Measurements from ENCODE around the gene FHL5.
"Not testable (repeated sequence)": the region's sequence is repeated elsewhere in the genome, so short reads cannot be mapped to it uniquely, and the experiment has no call there.

The FHL5 gene

GRCh38 chr6:96562886-96563285 lies at the start of gene FHL5:
Gene FHL5, plus strand, starts transcription at chr6:96563128. Its CDS starts 40,486 bp downstream, at chr6:96603614.
- no peak for DNase-seq (ENCODE audit: low spot score)

GRCh38 chr6:96520171-96521115 lies 42.5 kb upstream of the FHL5 start:
- DNase-seq (ENCODE audit: low spot score), result no peak

GRCh38 chr6:96521306-96521643 lies 41.7 kb upstream of the FHL5 start:
- DNase-seq (ENCODE audit: low spot score), result no peak

- peak; percentile 92 for DNase-seq (ENCODE audit: low spot score)
Observed at GRCh38 chr6:96521644-96522464, 41.1 kb upstream of the FHL5 start, which contains the start of gene UFL1. Gene UFL1, plus strand, starts transcription at chr6:96521806. Its CDS starts 68 bp downstream, at chr6:96521874.

- peak; percentile 8 for DNase-seq (ENCODE audit: low spot score)
Observed at GRCh38 chr6:96522465-96523009, 40.4 kb upstream of the FHL5 start.

- no peak for DNase-seq (ENCODE audit: low spot score)
Observed at GRCh38 chr6:96528193-96528592, 34.7 kb upstream of the FHL5 start.

- DNase-seq (ENCODE audit: low spot score), result no peak
Observed at GRCh38 chr6:96532399-96532798, 30.5 kb upstream of the FHL5 start.

GRCh38 chr6:96537726-96538125 lies 25.2 kb upstream of the FHL5 start:
- DNase-seq (ENCODE audit: low spot score), result no peak

- peak; percentile 4 for DNase-seq (ENCODE audit: low spot score)
Observed at GRCh38 chr6:96542702-96543101, 20.2 kb upstream of the FHL5 start.

- no peak for DNase-seq (ENCODE audit: low spot score)
Observed at GRCh38 chr6:96545882-96546281, 17.0 kb upstream of the FHL5 start.

GRCh38 chr6:96547654-96548053 lies 15.3 kb upstream of the FHL5 start:
- no peak for DNase-seq (ENCODE audit: low spot score)

- DNase-seq (ENCODE audit: low spot score), result no peak
Observed at GRCh38 chr6:96554558-96554957, 8.4 kb upstream of the FHL5 start.

GRCh38 chr6:96559740-96560139 lies 3.2 kb upstream of the FHL5 start:
- DNase-seq (ENCODE audit: low spot score), result not testable (repeated sequence)

- no peak for DNase-seq (ENCODE audit: low spot score)
Observed at GRCh38 chr6:96563853-96564252, 925 bp downstream of the FHL5 start.

GRCh38 chr6:96570053-96570452 lies 7.1 kb downstream of the FHL5 start:
- no peak for DNase-seq (ENCODE audit: low spot score)

- DNase-seq (ENCODE audit: low spot score), result no peak
Observed at GRCh38 chr6:96571551-96571950, 8.6 kb downstream of the FHL5 start.

GRCh38 chr6:96575359-96575758 lies 12.4 kb downstream of the FHL5 start:
- no peak for DNase-seq (ENCODE audit: low spot score)

- DNase-seq (ENCODE audit: low spot score), result no peak
Observed at GRCh38 chr6:96576221-96576620, 13.3 kb downstream of the FHL5 start.

- DNase-seq (ENCODE audit: low spot score), result no peak
Observed at GRCh38 chr6:96582021-96582420, 19.1 kb downstream of the FHL5 start.

GRCh38 chr6:96582436-96582835 lies 19.5 kb downstream of the FHL5 start:
- no peak for DNase-seq (ENCODE audit: low spot score)

- DNase-seq (ENCODE audit: low spot score), result no peak
Observed at GRCh38 chr6:96604420-96604819, 41.5 kb downstream of the FHL5 start.

- DNase-seq (ENCODE audit: low spot score), result no peak
Observed at GRCh38 chr6:96608074-96608473, 45.1 kb downstream of the FHL5 start.

GRCh38 chr6:96610019-96610418 lies 47.1 kb downstream of the FHL5 start:
- DNase-seq (ENCODE audit: low spot score), result no peak
